ENCODE data around the gene SLAMF9. TPM values are rescaled to one million over a fixed set of nuclear protein-coding genes. Genes with fewer than 3 reads are reported as not detected.

Gene SLAMF9
- total RNA-seq, 1 experiment from 2014 or later, result not detected

- no CpG with 5 or more reads among the region's 2 CpGs for whole genome bisulfite sequencing (ENCODE audit: extremely low coverage, insufficient read length, low lambda C conversion rate)
- no peak overlapping the region for H3K56ac ChIP-seq (ENCODE audit: insufficient read length, low read depth, low read length)
- no peak overlapping the region for H3T11ph ChIP-seq (ENCODE audit: low read length)
- H2BK15ac ChIP-seq (ENCODE audit: low read depth, low read length), result no peak overlapping the region
- H3K27me3 ChIP-seq (ENCODE audit: insufficient read depth, low read length), result no peaks in the 10 kb centered on the region
- no peak overlapping the region for H3K23ac ChIP-seq (ENCODE audit: insufficient read length, low read depth, low read length)
- H3K9me3 Mint-ChIP-seq, result no peaks in the 10 kb centered on the region
- no peak overlapping the region for H2AK5ac ChIP-seq (ENCODE audit: insufficient read length, low read length)
- H3K4me1 ChIP-seq (ENCODE audit: insufficient read depth, low read length), result peaks cover 2% of the 10 kb centered on the region; the same call in 1 of the 2 replicates
- no peaks in the 10 kb centered on the region for H3K36me3 Mint-ChIP-seq (ENCODE audit: insufficient read depth in 1 of 3, low read depth in 3 of 3)
- H3K79me1 ChIP-seq (ENCODE audit: insufficient read depth, low read depth, low read length, poor library complexity, severe bottlenecking), result no peaks in the 10 kb centered on the region
- H3K9me3 ChIP-seq (ENCODE audit: control insufficient read depth, low read depth, low read length), result no peaks in the 10 kb centered on the region
- no peak overlapping the region for H3K27ac Mint-ChIP-seq
- H2BK5ac ChIP-seq (ENCODE audit: insufficient read length, low read length), result no peak overlapping the region
- H3K9ac ChIP-seq (ENCODE audit: extremely low read depth, insufficient read length, low read length), result no peak overlapping the region
- H3K27me3 Mint-ChIP-seq (ENCODE audit: low read depth), result no peaks in the 10 kb centered on the region; the same call in 1 of the 2 replicates
- H4K5ac ChIP-seq (ENCODE audit: insufficient read length, low read depth, low read length), result no peak overlapping the region
- no peaks in the 10 kb centered on the region for H4K20me1 ChIP-seq (ENCODE audit: control insufficient read depth, insufficient read depth, insufficient read length)
- H3K18ac ChIP-seq (ENCODE audit: insufficient read length, low read depth, low read length), result no peak overlapping the region
- no peak overlapping the region for H2BK12ac ChIP-seq (ENCODE audit: insufficient read length, low read depth, low read length)
- H2AFZ ChIP-seq (ENCODE audit: low read length), result no peak overlapping the region
- no peak overlapping the region for H3K4me3 Mint-ChIP-seq
- no peak overlapping the region for H3K14ac ChIP-seq (ENCODE audit: insufficient read depth, low read length)
- no peaks in the 10 kb centered on the region for H3K79me2 ChIP-seq (ENCODE audit: insufficient read depth, low read length)
- H2BK120ac ChIP-seq (ENCODE audit: low read depth, low read length, poor library complexity, severe bottlenecking), result no peak overlapping the region
- peaks cover 6 to 11% of the 10 kb centered on the region in 2 experiments; a peak in 3 of 4 replicates for H3K4me1 Mint-ChIP-seq
- H3K27ac ChIP-seq (ENCODE audit: insufficient read length, low read depth, low read length), result no peak overlapping the region
- H2BK20ac ChIP-seq (ENCODE audit: low read depth, low read length, poor library complexity, severe bottlenecking), result no peak overlapping the region
- H3K4ac ChIP-seq (ENCODE audit: low read depth, low read length), result no peak overlapping the region
- no peaks in the 10 kb centered on the region for H3K23me2 ChIP-seq (ENCODE audit: insufficient read length, low read depth, low read length, poor library complexity, severe bottlenecking)
- H3K4me2 ChIP-seq (ENCODE audit: insufficient read depth, insufficient read length, low read length), result no peak overlapping the region
- no peak overlapping the region for H4K91ac ChIP-seq (ENCODE audit: insufficient read length, low read depth, low read length)
- DNase-seq, result no peak
- H4K8ac ChIP-seq (replicated peaks; ENCODE audit: insufficient read length, low read depth, low read length), result no peak overlapping the region
- no peak for TF ChIP-seq CTCF (conservative IDR thresholded peaks at IDR 0.05)
Observed at GRCh38 chr1:159994896-159995295, 40.9 kb upstream of the SLAMF9 start.

Measured in H9 (cell line).